NCI-H1436 treated with DMSO at 0.1 percent for 48 hours (cell line): ENCODE measurements around the gene PPP1R1A.

Experiments
- DNase-seq: peaks from one replicate; lab custom pipeline; 2025; lab: John Stamatoyannopoulos, UW

Gene PPP1R1A

DNA sequence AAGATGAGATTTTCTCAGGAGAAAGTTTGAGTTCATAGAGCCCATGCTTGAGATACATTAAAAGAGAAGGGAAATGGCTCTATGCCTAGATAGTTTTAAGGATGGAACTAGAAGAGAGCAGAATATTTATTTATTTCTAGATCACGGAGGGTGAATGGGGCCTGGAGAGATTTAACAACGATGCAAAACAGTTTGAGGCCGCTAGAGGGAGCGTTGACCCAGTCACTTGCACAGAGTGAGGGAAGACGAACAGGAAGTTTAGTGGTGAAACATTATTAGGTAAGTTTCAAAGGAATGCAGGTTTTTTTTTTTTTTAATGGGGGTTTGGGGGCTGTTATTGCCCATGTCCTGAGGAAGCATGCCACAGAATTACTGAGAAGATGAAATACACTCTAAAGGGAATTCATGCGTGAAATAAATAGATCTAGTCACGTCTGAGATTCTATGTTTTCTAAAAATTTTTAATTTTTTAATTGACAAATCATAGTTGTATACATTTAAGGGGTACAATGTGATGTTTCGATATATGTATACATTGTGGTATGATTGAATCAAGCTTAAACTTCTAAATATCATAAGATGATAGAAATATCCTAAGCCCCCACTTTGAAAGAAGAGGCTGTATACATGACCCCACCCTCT is 14.8 kb upstream of the PPP1R1A start:
- DNase-seq: no peak

- no peak for DNase-seq
These were observed 14.2 kb upstream of the PPP1R1A start for GRCh38 chr12:54602661-54603060.

DNA sequence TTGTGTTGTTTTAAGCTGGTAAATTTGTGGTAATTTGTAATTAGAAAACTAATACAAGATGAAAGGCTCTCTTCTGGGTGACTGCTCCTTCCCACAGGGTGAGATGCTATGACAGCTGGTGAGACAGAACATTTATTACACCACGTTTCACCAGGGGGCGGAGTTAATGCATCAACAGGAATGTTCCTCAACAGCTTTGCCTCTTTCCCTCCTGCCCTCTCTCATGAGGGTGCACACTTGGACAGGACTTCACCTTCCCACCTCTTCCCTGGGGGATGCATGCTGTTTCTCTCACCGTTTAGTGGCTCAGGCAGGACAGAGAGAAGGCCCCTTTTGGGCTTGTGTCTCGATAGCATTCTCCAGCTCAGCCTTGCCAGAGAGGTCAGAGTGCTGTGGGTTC is 13.4 kb upstream of the PPP1R1A start:
- no peak for DNase-seq

DNA sequence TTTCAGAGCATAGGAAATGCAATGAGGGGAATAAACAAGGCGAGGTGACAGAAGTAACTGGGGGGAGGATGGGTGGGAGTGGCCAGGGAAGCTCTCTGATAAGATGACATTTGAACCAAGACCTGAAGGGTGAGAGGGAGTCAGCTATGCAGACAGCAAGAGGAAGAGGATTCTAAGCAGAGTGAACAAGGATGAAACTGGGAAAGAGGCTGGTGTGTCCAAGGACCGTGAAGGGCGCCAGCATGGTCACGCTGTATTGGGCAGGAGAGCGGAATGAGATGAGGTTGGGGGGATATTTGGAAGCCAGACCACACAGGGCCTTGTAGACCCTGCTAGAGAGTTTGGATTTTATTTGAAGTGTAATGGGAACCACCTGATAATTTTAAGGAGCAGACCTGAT is 10.5 kb upstream of the PPP1R1A start:
- DNase-seq: no peak

GRCh38 chr12:54596526-54596946 is 8.1 kb upstream of the PPP1R1A start:
- DNase-seq: no peak

- no peak for DNase-seq
These were observed 7.0 kb upstream of the PPP1R1A start for GRCh38 chr12:54595471-54595870.

DNA sequence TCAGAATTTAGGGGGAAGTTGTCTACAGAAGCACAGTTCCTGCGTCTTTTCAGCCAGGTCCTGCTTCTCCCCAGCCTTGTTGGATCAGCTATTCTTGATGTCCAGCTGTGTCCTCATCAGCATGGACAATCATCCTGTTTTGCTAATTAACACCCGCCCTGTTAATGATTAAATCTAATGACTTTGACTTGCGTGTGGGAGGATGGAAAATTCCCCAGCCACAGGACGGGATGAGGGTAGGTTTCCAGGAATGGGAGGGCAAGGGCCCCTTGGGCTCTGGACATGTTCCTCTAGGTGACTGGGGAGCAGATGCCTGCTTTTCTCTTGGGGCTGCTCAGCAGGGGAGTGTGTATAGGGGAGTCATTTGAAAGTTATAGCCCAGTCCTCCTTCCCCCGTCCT is 5.3 kb upstream of the PPP1R1A start:
- DNase-seq: no peak

DNA sequence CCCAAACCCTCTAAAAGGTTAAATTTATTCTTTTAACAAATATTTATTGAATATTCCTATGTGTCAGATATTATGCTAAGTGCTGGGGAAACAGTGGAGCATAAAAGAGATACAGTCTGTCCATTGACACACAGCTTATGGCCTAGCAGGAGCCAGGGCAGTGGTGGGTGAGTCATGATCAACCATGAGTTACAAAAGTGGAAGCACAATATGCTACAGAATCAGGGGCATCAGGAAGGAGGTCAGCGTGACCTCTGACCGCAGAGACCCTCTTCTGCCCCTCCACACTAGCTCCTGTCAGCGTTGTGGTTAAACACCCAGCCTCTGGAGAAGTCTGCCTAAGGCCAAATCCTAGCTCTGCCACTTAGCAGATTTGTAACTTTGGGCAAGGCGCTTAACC is 4.7 kb upstream of the PPP1R1A start:
- no peak for DNase-seq

DNA sequence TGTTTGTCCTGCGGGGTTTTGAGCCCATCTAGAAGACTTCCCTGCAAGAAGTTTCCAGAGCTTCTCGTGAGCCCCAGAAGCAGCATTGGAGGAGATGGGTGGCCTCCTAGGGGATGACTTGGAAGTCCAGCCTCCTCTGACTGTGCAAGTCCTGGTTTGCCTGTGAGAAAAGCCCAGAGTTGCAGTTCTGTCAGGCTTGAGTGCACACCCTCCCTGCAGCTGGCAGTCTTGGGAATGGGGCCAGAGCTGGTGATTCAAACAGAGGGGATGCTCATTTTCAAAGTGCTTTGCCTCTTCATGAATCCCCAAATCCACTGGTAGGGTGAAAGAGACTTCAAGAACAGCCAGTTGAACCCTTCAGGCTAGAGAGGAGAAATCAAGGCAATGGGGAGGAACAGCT is 3.9 kb upstream of the PPP1R1A start:
- DNase-seq: no peak

GRCh38 chr12:54590978-54591591 is 2.6 kb upstream of the PPP1R1A start:
- no peak for DNase-seq

- no peak for DNase-seq
These were observed 1.5 kb upstream of the PPP1R1A start for GRCh38 chr12:54589964-54590363.

DNA sequence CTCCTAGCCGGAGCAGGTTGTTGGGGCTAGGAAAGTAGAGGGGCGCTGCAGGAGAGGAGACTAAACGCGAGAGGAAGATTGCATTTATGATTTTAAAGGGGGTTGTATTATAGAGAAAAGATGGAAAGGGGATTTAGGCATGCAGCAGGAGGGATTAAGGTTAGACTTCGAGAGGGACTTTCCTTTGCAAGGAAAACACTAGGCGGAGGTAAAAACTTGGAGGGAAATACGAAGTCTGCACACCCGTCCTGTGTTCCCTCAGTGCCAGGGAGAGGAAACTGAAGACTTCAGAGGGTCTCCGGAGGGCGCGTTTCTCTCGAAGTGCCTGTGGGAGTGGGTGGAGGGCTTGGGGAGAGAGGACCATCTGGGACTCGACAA is 420 bp upstream of the PPP1R1A start:
- DNase-seq: no peak

- no peak for DNase-seq
These were observed 1.1 kb downstream of the PPP1R1A start for GRCh38 chr12:54587315-54587873.

DNA sequence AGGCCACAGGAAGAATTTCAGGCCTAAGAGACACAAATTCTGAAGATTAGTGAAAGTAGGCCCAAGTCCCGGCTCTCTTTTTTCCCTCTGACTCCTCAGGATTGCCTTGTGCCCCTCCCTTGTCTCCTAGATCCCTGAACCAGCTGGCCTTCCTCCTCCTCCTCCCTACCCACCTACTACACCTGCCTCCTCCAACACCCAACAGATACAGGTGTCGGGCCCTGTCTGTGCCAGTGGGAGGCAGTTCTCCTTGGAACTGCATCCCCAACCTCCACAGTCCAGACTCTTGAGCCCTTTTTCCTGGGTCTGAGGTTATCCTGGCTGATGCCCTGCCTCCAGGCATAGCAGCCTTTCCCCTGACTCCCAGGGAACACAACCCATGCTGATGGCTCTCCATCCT is 1.8 kb downstream of the PPP1R1A start:
- DNase-seq: no peak

- DNase-seq: no peak
These were observed 3.2 kb downstream of the PPP1R1A start for GRCh38 chr12:54585243-54585642.

DNA sequence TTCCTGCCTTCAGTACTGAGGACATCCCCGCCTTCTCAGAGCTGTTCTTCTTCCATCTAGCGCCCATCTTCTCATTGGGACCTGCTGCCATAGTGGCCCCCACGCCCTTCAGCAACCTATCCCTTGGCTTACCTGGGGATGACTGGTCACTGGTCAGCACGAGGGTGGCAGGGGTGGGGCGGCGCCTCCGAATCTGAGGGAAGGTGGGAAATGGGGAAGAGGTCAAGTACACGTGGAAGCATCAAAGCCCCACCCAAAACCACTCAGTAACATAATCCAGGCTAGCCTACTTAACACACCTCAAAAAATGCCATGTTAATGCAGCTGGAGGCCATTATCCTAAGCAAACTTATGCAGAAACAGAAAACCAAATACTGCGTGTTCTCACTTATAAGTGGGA is 4.3 kb downstream of the PPP1R1A start:
- DNase-seq: no peak

GRCh38 chr12:54583726-54584125 is 4.7 kb downstream of the PPP1R1A start:
- no peak for DNase-seq

DNA sequence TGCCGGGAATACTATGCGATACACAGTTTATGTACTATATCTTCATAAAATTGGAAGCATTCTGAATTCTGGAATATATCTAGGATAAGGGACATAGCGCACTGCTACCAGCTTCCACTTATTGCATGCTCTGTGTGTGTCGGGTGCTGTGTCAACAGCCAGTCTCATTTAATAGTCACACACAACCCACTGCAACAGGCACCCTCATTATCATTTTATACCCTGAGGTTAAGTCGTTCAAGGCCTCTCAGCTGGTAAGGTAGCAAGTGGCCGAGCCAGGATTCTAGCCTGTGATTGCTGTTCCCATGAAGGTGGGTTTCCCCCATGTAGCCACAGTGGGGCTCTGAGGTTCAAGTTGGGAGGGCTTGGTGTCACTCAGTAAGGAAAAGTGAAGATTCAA is 7.0 kb downstream of the PPP1R1A start:
- no peak for DNase-seq

GRCh38 chr12:54579696-54580333 is 8.6 kb downstream of the PPP1R1A start:
- DNase-seq: no peak

- DNase-seq: no peak
These were observed 9.2 kb downstream of the PPP1R1A start for GRCh38 chr12:54579258-54579657.

DNA sequence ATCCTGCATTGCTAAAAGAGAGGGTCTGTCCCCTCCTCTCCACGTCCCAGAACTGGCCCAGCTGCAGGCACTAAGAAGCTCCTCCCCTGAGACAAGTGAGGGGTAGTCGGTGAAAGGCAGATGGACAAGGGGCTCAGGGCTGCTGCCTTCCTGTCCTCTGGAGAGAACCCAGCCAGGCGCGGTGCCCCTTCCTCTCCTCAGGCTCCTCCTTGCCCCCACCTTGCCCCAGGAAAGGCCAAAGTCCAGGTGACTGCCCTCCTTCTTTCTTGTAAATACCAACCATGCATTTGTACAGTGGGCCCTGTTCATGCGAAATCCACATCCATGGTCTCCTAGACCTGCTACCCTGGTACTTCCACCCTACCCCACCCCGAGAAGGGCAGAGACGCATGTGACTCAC is 9.7 kb downstream of the PPP1R1A start:
- no peak for DNase-seq

GRCh38 chr12:54572881-54573280 is 15.6 kb downstream of the PPP1R1A start:
- no peak for DNase-seq
